Smooth muscle cell (in vitro differentiated cells): ENCODE results near the gene CDADC1. TPM values are rescaled to one million over a fixed set of nuclear protein-coding genes. Genes with fewer than 3 reads are reported as not detected.

ENCODE experiments used
- DNase-seq: peaks from one replicate; lab custom pipeline; 2025; ENCODE audit not compliant: unreplicated experiment; lab: John Stamatoyannopoulos, UW
- H2AFZ ChIP-seq: fragments of 200-600 bp; sonication (generic); 2 replicates; pipeline ENCODE4 v1.6.0; 2016; ENCODE audit warnings: antibody characterized with exemption, low read depth, mild to moderate bottlenecking
- H3F3A ChIP-seq: fragments of 200-600 bp; sonication (generic); 2 replicates; pipeline ENCODE4 v1.6.0; 2017; ENCODE audit warnings: antibody characterized with exemption, low read depth
- H3K27ac ChIP-seq: fragments of 200-600 bp; sonication (generic); 2 replicates; pipeline ENCODE4 v1.5.1; 2016; ENCODE audit warnings: low read depth, mild to moderate bottlenecking
- H3K27me3 ChIP-seq: fragments of 200-600 bp; sonication (generic); 2 replicates; pipeline ENCODE4 v1.6.1; 2016; ENCODE audit warnings: low read depth, mild to moderate bottlenecking
- H3K36me3 ChIP-seq: fragments of 200-600 bp; sonication (generic); 2 replicates; pipeline ENCODE4 v1.5.1; 2016; ENCODE audit warnings: low read depth
- H3K4me1 ChIP-seq: fragments of 200-600 bp; sonication (generic); 2 replicates; pipeline ENCODE4 v1.5.1; 2016; ENCODE audit warnings: low read depth
- H3K4me2 ChIP-seq: fragments of 200-600 bp; sonication (generic); 2 replicates; pipeline ENCODE4 v1.6.0; 2016; ENCODE audit warnings: mild to moderate bottlenecking
- H3K4me3 ChIP-seq: fragments of 200-600 bp; sonication (generic); 2 replicates; pipeline ENCODE4 v1.5.1; 2016; ENCODE audit warnings: mild to moderate bottlenecking
- H3K79me2 ChIP-seq: fragments of 200-600 bp; sonication (generic); 2 replicates; pipeline ENCODE4 v1.6.0; 2016; ENCODE audit warnings: low read depth, mild to moderate bottlenecking
- H3K9ac ChIP-seq: fragments of 200-600 bp; sonication (generic); 2 replicates; pipeline ENCODE4 v1.6.0; 2016; ENCODE audit warnings: low read depth
- H3K9me3 ChIP-seq: fragments of 200-600 bp; sonication (generic); replicated peaks from 2 replicates; pipeline ENCODE4 v1.5.1; 2016; ENCODE audit warnings: low read depth
- H4K20me1 ChIP-seq: fragments of 200-600 bp; sonication (generic); 2 replicates; pipeline ENCODE4 v1.6.0; 2016; ENCODE audit warnings: low read depth
- WGBS: methylation state at CpG from one replicate; pipeline ENCODE4 v1.1.7; 2016; ENCODE audit warnings: low lambda C conversion rate; 5-methylcytosine and 5-hydroxymethylcytosine counted together
- polyA plus RNA-seq: library from polyadenylated mRNA; unstranded; fragments of >200 nt; fragmentation: Nextera tagmentation; extraction: Ambion mirVana; gene quantifications from 2 replicates; pipeline ENCODE4 v1.2.1, GENCODE V29; 2016
- total RNA-seq: library from RNA; depleted of rRNA; stranded (reverse); fragments of >200 nt; gene quantifications from 2 replicates; pipeline ENCODE4 v1.2.3, GENCODE V29; 2014
- TF ChIP-seq, protein P1 (sequence below): fragments of 200-600 bp; sonication (generic); IDR thresholded peaks from 2 replicates; pipeline ENCODE4 v1.5.1; 2017; ENCODE audit warnings: borderline replicate concordance, mild to moderate bottlenecking, antibody characterized with exemption; ENCODE audit not compliant: insufficient read depth, poor library complexity, severe bottlenecking

The CDADC1 gene
- total and polyA plus RNA-seq, 2 experiments from 2014 or later = 11.1 to 22.6 TPM

DNA sequence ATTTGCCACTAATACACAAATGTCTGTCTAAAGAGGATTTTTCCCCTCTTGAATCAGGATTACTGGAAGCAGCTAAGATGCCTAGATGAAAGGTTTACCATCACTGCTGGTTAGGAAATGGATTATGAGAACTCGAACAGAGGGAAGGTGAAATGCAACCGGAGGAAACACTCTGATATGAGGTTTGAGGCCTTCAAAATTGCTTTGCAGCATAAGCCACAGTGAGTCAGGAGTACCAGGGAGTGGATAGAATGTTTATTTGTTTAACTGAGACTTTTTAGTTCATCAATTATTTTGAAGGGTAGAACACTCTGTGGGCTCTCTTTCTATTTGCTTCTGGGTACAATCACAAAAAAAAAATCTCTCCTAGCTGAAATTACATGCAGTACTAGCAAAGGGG, 18.1 kb downstream of the CDADC1 start:
- Histone ChIP-seq H3K9me3 (no peaks in the 10 kb centered on the region), H4K20me1 (no peaks in the 10 kb centered on the region), H3K9ac (no peak overlapping the region), H3K36me3 (peaks cover 12% of the 10 kb centered on the region), H3K27ac (no peak overlapping the region), H3F3A (no peaks in the 10 kb centered on the region), H3K4me2 (no peak overlapping the region), H3K27me3 (no peaks in the 10 kb centered on the region), H2AFZ (no peak overlapping the region), H3K79me2 (no peaks in the 10 kb centered on the region), H3K4me1 (no peaks in the 10 kb centered on the region), H3K4me3 (no peak overlapping the region)
- DNase-seq = no peak
- TF ChIP-seq, protein P1, sequence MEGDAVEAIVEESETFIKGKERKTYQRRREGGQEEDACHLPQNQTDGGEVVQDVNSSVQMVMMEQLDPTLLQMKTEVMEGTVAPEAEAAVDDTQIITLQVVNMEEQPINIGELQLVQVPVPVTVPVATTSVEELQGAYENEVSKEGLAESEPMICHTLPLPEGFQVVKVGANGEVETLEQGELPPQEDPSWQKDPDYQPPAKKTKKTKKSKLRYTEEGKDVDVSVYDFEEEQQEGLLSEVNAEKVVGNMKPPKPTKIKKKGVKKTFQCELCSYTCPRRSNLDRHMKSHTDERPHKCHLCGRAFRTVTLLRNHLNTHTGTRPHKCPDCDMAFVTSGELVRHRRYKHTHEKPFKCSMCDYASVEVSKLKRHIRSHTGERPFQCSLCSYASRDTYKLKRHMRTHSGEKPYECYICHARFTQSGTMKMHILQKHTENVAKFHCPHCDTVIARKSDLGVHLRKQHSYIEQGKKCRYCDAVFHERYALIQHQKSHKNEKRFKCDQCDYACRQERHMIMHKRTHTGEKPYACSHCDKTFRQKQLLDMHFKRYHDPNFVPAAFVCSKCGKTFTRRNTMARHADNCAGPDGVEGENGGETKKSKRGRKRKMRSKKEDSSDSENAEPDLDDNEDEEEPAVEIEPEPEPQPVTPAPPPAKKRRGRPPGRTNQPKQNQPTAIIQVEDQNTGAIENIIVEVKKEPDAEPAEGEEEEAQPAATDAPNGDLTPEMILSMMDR = no peak
- WGBS = 54% methylated on average over 2 of the region's 2 CpGs

DNA sequence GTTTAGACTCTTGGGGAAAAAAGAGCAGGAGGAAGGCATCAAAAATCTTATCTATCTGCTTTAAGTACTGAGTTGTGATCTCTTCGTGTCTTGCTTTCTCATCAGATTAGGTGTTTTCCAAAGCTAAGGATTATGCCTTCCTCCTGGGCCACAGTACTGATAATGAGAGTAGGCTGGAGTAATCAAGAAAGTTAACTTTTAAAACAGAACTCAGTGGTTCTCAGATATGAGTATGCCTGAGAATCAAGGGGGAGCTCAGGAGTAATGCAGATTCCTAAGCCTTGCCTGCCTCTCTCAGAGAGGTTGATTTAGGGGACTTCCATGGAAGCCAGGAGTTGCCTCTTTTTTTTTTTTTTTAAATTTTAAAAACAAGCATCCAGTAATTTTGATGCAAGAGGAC, 23.5 kb downstream of the CDADC1 start:
- no peak for DNase-seq
- no peaks in the 10 kb centered on the region for H3K79me2 ChIP-seq
- H3K4me3 ChIP-seq = no peak overlapping the region
- no peaks in the 10 kb centered on the region for H3K9me3 ChIP-seq
- H2AFZ ChIP-seq = no peak overlapping the region
- TF ChIP-seq, protein P1 = no peak
- H3F3A ChIP-seq = no peaks in the 10 kb centered on the region
- no peak overlapping the region for H3K4me2 ChIP-seq
- H3K27me3 ChIP-seq = no peaks in the 10 kb centered on the region
- no peaks in the 10 kb centered on the region for H3K36me3 ChIP-seq
- no peak overlapping the region for H3K27ac ChIP-seq
- H4K20me1 ChIP-seq = no peaks in the 10 kb centered on the region
- no peaks in the 10 kb centered on the region for H3K4me1 ChIP-seq
- no peak overlapping the region for H3K9ac ChIP-seq
- 59% methylated on average over 1 of the region's 1 CpG for WGBS

DNA sequence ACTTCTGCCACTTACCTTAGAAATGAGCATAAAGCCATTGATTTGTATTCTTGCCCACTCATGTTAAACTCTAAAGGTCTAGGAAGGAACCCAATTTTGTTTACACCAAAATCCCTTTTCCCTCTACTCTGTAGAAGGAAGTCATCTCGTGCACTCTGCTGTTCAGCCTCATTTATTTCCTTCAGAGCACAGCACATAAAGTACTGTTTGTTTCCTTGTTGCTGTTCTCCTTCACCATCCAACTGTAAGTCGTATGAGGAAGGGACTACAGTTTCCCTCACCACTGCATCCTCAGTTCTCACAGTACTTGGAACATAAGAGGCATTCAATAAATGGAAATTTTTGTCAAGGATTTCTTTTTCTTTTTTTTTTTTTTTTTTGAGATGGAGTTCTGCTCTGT, 24.6 kb downstream of the CDADC1 start:
- Histone ChIP-seq H3K4me3 (no peak overlapping the region), H3K27me3 (no peaks in the 10 kb centered on the region), H3K4me2 (no peak overlapping the region), H3K9ac (no peak overlapping the region), H3K79me2 (no peaks in the 10 kb centered on the region), H3F3A (no peaks in the 10 kb centered on the region), H4K20me1 (no peaks in the 10 kb centered on the region), H3K36me3 (no peaks in the 10 kb centered on the region), H3K9me3 (no peaks in the 10 kb centered on the region), H3K4me1 (no peaks in the 10 kb centered on the region), H2AFZ (no peak overlapping the region), H3K27ac (no peak overlapping the region)
- WGBS = 80% methylated on average over 2 of the region's 2 CpGs
- TF ChIP-seq, protein P1 = no peak
- no peak for DNase-seq

DNA sequence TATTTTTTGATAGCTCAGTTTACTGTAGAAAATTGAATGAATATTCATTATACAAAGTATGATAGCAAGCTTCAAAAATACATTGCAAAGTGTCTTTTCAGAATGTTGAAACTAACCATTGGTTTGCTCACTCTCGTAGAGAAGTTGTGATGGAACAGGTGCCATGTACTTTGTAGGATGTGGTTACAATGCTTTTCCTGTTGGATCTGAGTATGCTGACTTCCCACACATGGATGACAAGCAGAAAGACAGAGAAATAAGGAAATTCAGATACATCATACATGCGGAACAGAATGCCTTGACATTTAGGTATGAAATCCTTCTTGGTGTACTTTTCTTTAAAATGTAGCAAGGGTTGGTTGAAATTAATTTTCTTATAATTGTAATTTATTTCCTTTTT, 30.5 kb downstream of the CDADC1 start:
- Histone ChIP-seq H3K36me3 (no peaks in the 10 kb centered on the region), H4K20me1 (no peaks in the 10 kb centered on the region), H3K4me3 (no peak overlapping the region), H3K4me1 (no peaks in the 10 kb centered on the region), H3K4me2 (no peak overlapping the region), H3K9ac (no peak overlapping the region), H3F3A (no peaks in the 10 kb centered on the region), H3K9me3 (no peaks in the 10 kb centered on the region), H2AFZ (no peak overlapping the region), H3K27me3 (no peaks in the 10 kb centered on the region), H3K27ac (no peak overlapping the region), H3K79me2 (no peaks in the 10 kb centered on the region)
- TF ChIP-seq, protein P1 = no peak
- no peak for DNase-seq
- 100% methylated on average over 2 of the region's 2 CpGs for WGBS
